HEK293T (cell line): ENCODE measurements around the gene IZUMO1.

Source experiments
- ARNT ChIP-seq: fragments of 450-650 bp; IDR thresholded peaks from 2 replicates; pipeline ENCODE4 v1.6.1; 2017; ENCODE audit warnings: mild to moderate bottlenecking
- BHLHE40 ChIP-seq: fragments of 450-650 bp; IDR thresholded peaks from 2 replicates; pipeline ENCODE4 v1.6.1; 2016; ENCODE audit warnings: mild to moderate bottlenecking, moderate library complexity, borderline replicate concordance
- ELF4 ChIP-seq: fragments of 450-650 bp; IDR thresholded peaks from 2 replicates; pipeline ENCODE4 v1.6.1; 2017; ENCODE audit warnings: antibody characterized with exemption
- FOXK2 ChIP-seq: fragments of 450-650 bp; IDR thresholded peaks from 2 replicates; pipeline ENCODE4 v1.6.1; 2016; ENCODE audit warnings: mild to moderate bottlenecking
- FOXM1 ChIP-seq: fragments of 450-650 bp; IDR thresholded peaks from 2 replicates; pipeline ENCODE4 v1.6.1; 2017; ENCODE audit warnings: mild to moderate bottlenecking, borderline replicate concordance
- HDGF ChIP-seq: fragments of 450-650 bp; IDR thresholded peaks from 2 replicates; pipeline ENCODE4 v1.6.1; 2017; ENCODE audit warnings: antibody characterized with exemption, borderline replicate concordance
- L3MBTL2 ChIP-seq: fragments of 450-650 bp; conservative IDR thresholded peaks from 2 replicates; pipeline ENCODE4 v1.6.1; 2016; ENCODE audit warnings: mild to moderate bottlenecking
- LEF1 ChIP-seq: fragments of 450-650 bp; IDR thresholded peaks from 2 replicates; pipeline ENCODE4 v1.6.1; 2017; ENCODE audit warnings: mild to moderate bottlenecking, borderline replicate concordance
- NFRKB ChIP-seq: fragments of 450-650 bp; IDR thresholded peaks from 2 replicates; pipeline ENCODE4 v1.6.1; 2016; ENCODE audit warnings: mild to moderate bottlenecking, moderate library complexity
- PKNOX1 ChIP-seq: fragments of 450-650 bp; IDR thresholded peaks from 2 replicates; pipeline ENCODE4 v1.6.1; 2016
- SP1 ChIP-seq: fragments of 450-650 bp; IDR thresholded peaks from 2 replicates; pipeline ENCODE4 v1.6.1; 2017
- ZNF384 ChIP-seq: fragments of 450-650 bp; IDR thresholded peaks from 2 replicates; pipeline ENCODE4 v1.6.1; 2016

GRCh38 chr19:48718711-48719231 is 27.9 kb downstream of the IZUMO1 start:
- no peak for TF ChIP-seq ELF4
- no peak for TF ChIP-seq BHLHE40
- no peak for TF ChIP-seq FOXK2
- no peak for TF ChIP-seq NFRKB
- TF ChIP-seq PKNOX1 = no peak
- no peak for TF ChIP-seq SP1
- no peak; the same call in 1 of the 2 replicates for TF ChIP-seq HDGF
- no peak for TF ChIP-seq ZNF384
- no peak for TF ChIP-seq ARNT
- no peak for TF ChIP-seq LEF1
- no peak for TF ChIP-seq FOXM1
- no peak for TF ChIP-seq L3MBTL2
